Measurements from ENCODE around the gene SIK2. TPM values are rescaled to one million over a fixed set of nuclear protein-coding genes. Genes with fewer than 3 reads are reported as not detected.
A peak's percentile ranks its signal among the peaks of the same experiment; 100 is the strongest.

SIK2 gene
- polyA plus RNA-seq, 10 donors, result 17.7 to 33.1 (median 21.9) TPM

DNA sequence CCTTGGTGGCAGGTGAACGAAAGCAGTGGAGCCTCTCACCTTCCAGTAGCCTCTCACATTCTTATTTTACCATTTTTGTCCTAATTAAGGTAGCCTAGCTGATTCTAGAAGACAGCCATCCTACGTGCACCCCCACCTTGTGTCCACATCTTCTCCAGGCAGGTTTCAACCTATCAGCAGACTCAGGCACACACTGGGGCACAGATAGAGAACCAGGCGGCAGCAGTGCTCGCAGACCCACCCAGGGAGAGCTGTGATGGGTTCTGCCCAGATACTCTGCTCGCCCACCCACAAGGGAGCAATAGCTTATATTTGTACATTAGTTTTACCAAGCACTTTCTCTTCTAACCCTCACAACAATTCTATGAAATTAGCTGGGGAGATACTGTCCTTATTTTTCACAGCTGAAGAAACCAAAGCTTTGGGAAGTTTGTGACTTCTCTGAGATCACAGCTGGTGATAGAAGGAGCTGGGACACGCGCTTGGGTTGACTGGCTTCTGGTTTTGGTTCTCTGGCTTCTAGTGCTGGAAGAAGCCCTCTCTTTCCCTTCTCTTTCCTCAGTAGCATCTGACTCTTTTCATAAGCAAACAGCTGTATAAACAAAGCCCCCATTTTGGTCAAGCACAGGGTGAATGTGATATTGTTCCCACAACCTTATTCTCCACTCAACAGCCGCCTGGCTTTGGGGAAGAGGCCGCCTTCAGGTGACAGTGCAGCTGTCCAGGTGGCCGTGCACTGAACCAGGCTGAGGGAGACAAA is 127.0 kb downstream of the SIK2 start:
- DNase-seq, result no peak

DNA sequence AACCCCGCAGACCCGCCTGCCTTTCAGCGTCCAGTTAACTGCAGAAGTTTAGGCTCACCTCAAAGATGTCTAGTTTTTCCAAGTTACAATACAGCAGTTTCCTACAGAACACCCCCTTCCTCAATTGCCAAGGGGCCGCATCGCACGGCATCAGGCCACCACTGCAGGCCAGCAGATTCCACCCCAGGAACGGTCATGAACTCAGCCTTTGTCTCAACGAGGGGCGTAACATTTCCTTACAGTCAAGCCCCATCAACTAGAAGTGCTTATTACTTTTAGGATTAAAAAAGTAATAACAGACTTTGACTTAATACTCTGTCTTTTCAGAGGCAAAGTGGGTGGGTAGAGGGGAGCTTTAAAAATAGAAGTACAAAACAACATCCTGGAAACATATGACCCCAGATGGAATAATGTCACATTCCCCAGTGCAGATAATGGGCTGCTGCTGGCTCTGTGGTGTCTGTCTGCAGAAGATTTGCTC is 127.6 kb downstream of the SIK2 start:
- peak in 2 of 3 donors; percentile 58 to 84 for DNase-seq

DNA sequence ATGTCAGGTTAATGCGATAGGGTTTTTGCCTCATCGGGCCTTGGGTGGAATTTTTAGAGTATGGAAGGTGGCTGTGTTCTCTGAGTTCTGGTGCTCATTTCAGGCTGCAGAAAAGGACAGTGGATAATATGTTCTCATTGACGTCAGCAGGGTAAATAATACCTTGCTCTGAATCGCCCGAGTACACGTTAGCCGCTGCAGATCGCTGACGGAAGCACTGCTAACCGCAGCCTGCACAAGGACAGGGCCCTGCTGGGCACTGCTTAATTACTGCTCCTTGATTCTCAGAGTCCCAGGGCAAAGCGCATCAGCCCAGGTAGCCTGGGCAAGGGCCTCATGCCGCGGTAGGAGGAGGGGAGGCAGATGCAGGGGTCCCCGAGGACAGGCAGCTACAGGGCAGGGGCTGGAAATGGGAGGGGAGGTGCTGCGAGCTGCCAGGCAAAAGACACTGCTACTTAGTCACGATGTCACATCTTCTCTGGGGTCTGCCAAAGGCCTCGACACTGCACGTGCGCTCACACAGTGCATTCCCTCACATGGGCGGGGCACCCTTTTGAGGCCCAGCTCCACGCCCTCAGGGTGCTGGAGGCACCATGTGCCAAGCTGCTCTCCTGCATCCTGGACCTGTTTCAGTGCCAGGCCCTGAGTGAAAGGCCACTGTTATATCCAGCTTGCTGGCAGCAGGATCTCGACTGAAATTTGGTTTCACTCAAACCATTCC is 128.8 kb downstream of the SIK2 start:
- DNase-seq, result peak in 2 of 3 donors; percentile 27 to 62

DNA sequence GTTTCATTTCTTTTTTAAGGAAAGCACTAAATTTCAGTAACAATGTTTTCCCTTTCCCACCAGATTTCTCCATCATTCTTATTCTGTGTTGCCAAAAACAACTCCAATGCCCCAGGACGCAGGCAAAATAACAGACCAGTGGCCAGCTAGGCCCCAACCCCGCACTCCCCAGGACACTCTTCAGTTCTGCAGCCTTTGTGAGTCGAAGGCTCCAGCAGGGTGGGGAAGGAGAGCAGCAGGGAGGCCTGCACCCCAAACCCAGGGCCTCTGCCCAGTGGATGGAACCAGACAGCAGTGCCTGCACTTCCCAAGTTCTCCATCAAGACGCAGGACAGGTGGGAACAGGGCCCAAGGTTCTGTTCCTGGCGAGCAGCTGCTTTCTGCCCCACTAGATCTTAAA is 129.6 kb downstream of the SIK2 start:
- peak in 1 of 3 donors; percentile 21 for DNase-seq

DNA sequence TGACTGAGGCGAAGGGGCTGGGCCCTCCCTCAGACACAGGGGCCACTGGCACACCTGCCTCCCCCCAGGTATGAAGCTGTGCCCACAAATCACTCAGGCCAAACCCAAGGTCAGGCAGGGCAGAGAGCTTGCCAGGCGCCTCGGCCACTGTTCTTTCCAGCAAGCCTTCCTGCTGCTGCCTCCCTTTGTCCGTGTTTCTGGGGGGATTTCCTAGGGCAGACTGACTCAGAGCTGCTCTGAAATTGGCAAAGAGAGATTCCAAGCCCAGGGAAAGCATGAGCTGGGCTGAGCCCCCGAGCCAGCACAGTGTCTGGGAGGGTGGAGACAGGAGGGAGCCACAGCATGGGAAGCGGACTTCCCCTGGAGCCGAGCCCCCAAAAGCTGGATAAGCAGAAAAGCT is 130.8 kb downstream of the SIK2 start:
- peak in 2 of 3 donors; percentile 76 to 82 for DNase-seq

DNA sequence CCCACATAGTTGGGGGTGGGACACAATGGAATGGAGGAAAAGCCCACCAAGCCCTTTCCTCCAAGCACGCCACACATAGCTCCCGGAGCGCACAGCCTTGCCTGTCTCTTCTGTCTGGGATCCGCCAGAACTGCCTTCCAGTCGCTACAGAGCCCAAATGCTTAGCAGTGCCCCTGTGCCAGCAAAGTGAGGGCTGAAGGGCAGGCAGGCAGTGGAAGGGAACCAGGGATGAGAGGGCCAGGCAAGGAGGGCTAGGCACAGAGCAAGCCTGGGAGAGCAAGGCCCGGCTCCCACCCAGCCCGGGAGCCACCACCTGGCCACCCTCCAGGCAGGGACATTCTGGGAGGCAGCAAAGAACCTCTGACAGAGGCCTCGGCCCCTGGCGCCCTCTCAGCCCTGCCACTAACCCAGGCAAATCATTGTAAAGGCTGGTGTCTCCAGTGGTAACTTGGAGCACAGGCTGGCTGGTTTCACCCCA is 131.4 kb downstream of the SIK2 start:
- DNase-seq, result peak in 1 of 3 donors; percentile 65

DNA sequence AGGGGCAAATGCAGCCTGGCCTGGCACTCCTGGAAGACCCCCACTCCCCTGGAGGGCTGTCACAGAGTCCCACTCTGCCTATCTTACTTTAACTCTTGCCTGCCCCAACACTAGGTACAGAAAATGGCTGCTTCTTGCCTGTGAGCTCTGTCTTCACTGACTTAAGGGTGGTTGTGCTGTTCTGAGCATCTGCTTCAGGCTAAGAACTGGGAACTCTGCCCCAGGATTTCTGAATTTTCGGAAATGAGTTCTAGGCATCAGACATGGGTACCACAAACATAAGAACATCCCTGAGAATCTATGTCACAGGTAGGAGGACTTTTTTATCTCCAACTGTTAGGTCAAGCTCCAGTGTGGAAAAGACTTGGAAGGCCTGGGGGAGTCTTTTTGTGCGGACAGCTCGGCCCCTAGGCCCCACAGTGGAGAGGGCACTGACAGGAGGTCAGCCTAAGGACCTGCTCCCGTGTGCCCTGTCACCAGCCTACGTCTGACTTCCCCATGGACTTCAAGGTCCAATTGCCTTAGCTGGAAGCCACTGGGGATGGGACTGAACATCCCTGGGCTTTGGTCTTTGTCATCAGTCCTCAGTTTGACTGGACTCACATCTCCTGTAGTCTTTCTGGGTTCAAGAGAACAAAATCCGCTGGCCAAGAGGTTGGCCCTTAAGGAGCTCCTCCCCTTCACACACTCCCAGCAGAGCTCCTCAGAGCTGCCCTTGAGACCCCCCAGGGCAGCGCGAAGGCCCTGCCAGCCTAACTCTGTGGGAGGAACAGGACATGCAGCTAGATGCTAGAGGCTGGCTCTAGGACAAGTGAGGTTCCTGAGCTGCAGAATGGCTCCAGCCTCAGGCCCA is 132.1 kb downstream of the SIK2 start:
- DNase-seq, result peak in 1 of 3 donors; percentile 56

DNA sequence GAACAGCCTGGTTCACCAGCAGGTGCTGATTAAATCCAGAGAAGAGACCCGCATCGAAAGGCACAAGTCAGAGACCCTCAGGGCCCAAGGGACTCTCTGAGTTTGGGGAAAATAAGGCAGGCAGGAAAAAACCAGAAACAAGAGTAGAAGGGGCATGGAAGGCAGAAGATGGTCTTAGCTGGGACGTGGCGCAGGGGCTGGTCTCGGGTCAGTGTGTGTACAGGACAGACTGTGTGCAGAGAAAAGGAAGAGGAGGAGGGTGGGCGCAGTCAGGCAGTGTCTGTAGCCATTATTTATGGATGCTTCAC is 132.7 kb downstream of the SIK2 start:
- no peak for DNase-seq

DNA sequence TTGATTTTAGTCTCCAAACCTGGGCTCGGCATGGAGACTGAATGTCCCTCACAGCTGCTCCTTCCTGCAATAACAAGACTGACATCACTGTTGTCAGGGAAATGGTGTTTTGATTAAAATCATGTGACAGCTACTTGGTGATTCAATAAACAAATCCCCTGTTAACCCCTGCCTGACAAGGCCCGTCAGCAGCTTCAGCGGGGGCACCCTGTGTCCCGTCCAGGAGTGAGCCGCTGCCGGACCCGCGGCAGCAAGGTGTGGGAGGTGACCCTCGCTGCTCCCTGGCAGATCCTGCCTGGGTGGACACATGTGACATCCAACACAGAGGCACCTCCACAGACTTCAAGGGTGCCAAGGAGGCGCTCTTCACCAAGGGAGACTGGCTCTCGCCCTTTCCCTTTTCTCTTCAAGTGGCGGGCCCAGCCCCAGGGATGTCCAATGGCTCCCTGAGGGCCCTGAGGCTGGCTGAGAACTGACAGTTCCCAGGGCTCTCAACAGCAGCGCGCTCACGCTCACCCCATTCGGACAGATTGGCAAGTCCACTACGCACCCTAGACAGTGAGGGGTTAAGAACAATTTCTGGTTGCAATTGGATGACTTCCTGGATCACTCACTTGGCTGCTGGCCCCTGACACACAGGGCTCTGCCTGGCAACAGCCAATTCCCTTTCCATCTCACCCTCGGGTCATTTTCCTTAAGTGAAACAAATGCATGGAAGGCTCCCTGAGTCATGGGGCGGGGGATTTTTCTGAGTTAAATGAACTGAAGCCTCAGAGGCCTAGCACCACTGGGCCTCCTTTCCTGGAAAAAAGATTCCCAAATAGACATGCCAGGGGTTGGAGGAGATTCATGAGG is 133.2 kb downstream of the SIK2 start:
- DNase-seq, result peak; percentile 92 to 97 (median 95)

DNA sequence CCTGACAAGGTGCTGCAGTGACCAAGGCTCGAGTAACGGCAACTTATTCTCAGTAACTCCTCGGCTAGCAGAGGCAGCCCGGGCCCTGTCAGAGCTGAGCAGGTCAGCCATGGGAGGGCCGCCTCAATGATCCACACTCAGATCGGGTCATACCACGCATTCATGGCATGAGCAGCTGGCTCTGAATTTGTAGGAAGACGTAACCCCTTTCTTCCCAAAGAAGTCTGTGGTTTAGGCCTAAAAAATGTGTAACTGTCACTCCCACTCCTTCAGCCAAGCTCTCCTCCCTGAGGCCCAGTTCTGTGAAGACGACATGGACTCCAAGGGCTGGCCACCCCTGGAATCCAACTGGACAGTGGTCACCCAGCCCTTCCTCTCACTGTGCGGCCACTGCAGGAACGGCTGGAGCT is 133.9 kb downstream of the SIK2 start:
- DNase-seq, result no peak

DNA sequence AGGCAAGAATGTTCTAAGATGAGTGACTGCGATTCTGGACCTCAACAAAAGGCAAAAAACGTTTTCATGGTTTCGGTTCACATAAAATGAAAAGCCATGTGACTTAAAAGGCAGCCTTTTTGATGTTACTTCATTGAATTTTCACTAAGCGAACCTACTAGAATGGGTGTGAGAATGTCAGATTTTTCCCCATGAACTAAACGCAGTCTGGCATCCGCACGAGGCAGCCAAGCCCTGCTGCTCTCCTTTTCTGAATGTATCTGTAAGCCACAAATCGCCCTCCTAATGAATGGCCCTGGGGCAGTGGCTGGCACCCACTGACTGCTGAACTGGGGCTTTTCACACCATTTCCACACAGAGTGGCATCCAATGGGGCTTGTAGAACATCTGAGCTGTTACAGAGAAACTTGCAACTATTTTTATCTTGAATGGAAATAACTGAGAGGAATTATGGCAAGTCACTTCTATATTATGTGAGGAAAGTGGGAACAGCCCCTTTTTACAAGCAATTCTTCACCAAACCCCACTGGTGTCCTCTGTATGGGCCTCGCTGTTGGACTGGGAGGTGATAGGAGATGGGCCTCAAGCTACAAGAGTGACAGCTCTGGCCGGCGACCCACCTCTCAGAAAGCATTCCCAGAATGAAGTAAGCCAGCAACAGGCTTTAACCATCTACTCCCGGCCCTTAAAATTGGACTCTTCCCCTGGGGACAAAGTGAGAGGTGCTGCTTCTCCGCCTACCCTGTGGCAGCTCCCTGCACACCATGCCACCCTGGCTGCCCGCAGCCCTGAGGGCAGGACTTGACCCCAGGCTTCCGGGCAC is 134.6 kb downstream of the SIK2 start:
- DNase-seq, result peak in 2 of 3 donors; percentile 34 to 65

DNA sequence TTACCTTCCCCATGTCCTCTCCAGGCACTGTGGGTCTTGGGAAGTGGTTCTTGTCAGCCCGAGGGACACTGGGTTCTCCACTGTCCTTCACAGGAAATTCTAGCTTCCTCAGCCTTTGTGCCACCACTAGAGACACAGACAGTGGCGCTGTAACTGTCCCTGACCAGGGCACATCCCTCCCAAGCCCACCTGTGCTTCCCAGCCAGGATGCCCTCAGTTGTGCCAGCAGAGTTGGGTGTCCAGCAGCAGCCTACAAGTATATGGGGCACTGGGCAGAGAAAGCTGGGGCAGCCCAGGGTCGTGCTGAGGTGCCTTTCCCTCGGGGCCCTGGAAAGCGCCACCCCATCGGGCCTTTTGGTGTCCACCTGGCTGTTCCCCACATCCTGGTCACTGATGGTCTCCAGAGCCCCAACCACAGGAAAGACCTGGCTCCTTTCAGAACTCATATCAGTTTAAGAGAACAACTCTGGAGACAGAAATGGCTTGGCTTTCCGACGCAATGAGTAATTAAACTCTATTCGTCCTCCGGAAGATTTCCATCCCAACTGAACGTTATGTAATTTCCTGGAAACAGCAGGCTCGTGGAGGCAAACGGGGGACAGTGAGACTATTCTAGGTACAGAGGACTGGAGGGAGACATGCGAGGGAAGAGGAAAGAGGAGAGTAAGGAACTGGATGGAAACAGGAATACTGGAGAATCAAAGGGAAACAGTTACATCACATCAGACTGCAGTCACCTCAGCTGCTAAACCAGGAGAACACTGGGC is 135.4 kb downstream of the SIK2 start:
- DNase-seq, result peak in 2 of 3 donors; percentile 73 to 84

DNA sequence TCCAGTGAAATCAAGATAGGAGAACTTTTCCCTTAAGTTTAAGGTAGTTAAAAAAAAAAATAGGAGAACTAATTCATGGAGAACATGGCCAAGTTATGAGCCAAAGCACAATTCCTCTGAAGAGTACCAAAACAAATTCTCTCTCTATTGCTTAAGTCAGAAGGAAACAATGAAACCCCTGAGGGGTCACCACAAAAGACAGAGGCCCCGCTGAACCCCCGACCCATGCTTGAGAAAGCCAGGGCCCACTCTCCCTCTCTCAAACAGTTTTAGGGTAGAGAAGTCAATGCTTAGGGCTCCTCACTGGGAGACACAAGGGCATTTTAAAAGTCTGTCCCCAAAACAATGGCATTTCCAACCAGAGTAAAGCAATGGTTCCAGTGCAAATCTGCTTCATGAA is 137.1 kb downstream of the SIK2 start:
- no peak for DNase-seq

DNA sequence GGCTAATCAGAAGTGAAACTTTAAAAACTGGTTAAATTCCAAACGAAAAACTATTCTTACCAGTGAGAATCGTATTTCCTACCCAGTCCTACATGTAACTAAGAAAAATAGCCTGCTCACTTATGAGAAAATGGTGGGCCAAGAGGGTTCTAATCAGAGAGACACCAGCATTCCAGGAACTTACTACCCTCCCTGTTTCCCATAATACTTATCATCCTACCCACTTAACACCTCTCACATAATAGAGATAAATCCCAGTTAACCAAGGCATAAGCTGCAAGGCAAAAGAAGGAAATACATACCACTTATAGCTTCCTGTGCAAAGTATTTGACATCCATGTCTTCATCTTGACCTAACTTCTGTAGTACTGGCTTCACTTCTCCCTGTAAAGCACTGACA is 139.5 kb downstream of the SIK2 start:
- no peak for DNase-seq

DNA sequence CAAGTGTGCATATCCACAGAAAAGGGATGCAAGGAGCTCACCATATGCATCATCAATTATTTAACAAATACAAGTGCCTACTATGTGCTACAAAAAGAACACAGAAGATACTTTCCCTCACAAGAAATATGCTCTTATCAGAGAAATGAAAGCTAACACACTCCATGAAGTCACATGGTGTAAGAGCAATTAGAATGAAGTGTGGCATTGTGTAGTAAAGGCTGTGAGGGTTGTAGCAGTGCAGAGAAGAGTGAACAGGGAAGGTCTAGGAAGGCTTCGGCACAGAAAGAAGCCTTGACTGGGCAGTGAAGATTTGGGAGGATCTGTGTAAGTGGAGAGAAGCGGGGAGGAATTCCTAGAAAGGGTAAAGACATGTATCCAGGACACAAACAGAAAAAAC is 141.5 kb downstream of the SIK2 start:
- DNase-seq, result no peak

DNA sequence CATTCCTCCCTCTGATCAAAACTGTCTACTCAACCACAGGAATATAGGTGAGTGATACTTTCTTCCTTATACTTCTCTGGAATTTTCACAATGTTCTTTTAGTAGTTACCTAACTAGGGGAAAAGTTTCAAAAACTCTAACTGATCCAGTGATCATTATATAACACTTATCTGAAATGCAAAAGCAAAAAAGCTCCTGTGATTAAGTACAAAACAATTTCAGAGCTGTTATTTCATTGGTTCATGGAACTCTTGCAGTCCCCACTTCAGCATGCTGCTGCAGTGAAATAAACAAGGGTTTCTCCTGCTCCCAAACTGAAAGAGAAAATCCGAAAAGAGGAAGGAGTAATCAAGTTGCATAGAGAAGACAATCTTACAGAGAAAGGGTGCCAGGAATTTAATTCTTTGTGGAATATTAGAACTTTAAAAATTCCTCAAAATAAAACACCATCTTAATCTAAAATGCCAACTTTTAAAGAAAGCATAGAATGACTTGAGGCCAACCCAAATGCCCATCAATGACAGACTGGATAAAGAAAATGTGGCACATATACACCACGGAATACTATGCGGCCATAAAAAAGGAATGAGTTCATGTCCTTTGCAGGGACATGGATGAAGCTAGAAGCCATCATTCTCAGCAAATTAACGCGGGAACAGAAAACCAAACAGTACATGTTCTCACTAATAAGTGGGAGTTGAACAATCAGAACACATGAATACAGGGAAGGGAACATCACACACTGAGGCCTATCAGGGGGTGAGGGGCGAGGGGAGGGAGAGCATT is 143.7 kb downstream of the SIK2 start:
- DNase-seq, result no peak

DNA sequence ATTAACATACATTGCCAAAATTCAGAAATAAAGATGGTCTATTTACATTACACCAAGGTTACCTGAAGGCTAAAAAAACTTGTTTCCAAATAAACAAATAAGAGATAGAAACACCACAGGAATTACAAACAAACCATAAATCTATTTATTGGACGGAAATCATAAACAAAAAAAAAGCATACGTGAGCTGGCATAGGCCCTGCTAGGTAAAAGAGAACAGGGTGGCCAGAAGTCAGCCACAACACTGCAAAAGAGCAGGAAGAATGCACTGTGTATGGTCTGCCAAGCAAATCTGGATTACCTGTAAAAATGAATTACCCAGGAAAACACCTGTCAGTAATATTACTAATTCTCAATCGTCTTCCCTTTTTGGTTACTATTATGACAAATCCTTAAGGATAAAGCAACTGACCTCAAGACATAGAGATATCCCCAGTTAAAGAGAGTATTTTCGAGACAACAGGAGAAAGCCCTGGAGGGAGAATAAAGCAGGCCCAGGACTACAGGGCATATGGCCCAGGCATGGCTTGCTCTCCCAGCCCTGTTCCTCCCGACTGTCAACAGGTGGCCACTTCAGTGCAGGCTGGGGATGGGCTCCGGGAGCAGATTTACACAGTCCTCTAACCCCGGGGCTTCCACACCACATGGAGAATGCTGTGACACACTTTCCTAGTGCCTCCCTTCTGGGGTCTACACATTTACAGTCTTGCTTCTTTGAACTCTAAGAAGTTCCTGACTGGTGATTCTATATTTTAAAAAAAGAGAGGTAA is 146.0 kb downstream of the SIK2 start:
- no peak for DNase-seq

DNA sequence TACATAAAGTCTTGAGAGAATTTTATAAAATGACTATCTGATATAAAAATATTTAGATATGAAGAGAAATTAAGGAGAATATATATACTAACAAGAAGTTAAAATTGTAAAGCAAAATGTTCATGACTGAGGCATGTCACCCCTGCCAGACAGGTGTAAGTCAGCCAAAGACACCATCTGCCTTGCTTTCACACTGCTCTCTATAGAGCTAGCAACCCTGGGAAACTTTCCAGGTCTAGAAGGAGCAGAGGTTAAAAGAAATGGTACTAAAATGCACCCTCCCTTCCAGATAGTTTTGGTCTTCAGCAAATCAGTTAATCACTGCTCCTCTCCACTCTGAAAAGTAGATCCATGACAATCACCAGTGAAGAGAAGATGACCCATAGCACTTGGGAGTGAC is 147.4 kb downstream of the SIK2 start:
- DNase-seq, result no peak
